ENCODE measurements around the gene ZBTB7C.

The ZBTB7C gene

DNA sequence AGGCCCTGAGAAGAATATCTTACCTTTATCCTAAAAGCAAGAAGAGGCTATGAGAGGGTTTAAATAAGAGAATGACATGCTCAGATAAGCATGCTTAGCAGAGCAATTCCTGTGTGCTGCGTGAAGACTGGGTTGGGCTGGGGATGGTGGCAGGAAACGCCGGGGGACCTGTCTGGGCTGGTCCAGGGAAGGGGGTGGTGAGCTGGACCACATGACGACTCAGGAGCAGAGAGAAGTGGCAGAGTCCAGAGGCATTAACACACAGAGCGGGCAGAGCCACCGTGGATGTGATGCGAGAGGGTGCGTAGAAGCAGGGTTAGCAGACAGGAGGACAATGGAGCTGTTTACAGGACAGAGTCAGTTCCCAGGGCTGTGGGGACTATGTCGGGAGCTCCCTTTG, 84.5 kb downstream of the ZBTB7C start:
- no peak for DNase-seq (ENCODE audit: low read depth)

DNA sequence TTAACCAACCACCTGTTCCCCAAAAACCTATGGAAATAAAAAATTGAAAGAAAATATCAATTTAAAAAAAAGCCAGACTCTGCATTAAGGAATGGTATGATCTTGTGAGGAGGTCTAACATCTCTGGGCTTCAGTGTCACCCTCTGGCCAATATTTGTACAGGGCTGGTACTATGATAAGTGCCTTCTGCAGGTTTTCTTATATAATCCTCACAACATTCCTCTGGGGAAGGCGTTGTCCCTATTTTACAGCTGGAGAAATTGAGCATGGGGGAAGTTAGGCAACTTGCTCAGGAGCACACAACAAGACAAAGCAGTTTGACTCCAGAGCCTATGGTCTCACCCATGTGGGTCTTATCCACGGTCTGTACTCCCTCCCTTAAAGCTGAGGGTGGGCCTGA, 86.0 kb downstream of the ZBTB7C start:
- DNase-seq (ENCODE audit: low read depth) = no peak

DNA sequence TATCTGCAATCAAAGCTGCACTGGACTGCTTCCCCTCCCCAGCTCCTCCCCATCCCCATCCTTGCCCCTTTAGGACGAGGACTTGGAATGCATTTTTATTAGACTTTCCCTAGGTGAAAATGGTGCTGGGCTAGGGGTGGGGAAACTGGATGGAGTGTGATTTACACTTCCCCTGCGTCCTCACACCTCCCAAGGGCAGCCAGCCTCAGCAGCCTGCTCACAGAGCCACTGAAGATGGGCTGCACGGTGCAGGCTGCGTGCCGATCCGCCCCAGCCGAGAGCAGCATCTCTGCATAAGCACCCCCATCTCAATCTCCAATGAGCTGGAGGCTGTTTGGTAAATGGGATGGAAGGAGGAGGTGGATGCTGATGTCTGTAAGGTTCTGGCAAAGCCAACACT, 87.6 kb downstream of the ZBTB7C start:
- no peak for DNase-seq (ENCODE audit: low read depth)

DNA sequence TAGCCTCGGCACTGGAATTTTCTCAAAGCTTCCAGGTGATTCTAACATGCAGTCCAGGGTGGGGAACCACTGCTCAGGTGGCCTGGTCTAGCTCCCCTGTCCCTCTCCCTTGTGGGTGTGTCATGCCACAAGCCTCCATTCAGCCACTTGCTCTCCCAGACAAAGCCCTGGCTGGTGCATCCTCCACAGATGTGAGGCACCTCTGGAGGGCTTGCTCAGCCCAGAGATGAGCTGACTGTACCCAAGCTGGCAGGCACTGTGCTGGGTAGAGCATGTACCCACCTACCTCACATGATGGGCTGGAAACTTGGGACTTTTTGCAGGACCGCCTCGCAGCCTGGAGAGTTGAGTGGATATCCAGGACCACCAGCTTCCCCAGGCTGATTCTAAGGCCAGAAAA, 88.1 kb downstream of the ZBTB7C start:
- DNase-seq (ENCODE audit: low read depth) = no peak

DNA sequence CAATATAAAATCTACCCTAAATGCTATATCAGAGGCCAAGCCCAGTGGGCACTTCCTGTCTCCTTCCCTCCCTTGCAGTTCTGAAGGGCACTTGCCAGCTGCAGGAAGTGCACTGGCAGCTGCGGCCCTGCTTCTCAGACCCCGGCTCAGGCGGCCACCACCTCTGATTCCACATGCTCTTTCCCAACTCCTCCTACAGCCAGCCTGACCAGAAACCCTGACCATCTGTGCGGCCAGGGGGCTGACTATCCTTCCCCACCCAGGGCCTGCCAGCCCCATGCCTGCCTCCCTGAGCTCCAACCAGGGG, 88.6 kb downstream of the ZBTB7C start:
- DNase-seq (ENCODE audit: low read depth) = no peak

DNA sequence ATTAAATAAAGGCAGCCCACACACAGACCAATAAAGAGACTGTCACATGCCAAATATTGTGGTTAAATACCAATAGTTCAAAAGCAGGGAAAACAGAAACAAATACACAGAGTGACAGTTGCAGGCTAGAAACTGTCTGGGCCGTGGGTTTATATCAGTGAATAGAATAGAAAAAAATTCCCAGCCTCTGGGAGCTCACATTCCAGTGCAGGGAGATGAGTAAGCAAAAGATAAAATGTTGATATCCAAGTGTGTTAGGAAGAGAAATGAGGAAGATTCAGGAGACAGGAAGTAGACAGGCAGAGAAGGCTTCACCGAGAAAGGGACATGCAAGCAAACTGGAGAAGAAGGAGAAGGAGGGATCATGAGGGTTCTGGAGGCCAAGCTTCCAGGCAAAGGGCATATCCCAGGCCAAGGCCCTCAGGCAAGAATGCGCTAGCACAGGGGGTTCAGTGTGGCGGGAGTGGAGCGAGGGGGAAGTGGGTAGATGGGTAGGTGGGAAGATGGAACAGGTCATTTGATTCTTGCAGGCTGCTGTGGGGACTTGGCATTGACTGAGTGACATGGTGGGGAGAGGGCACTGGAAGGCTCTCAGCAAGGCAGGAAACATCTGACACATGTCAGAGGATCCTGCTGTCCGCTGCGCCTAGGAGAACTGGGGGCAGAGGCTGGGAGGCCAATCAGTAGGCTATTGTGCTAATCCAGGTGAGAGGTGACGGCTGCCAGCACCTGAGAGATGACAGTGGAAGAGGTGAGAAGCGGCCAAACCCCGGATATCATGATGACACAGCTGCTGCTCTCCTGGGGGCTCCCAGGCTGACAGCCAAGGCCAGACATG, 89.2 kb downstream of the ZBTB7C start:
- DNase-seq (ENCODE audit: low read depth) = peak; percentile 28

DNA sequence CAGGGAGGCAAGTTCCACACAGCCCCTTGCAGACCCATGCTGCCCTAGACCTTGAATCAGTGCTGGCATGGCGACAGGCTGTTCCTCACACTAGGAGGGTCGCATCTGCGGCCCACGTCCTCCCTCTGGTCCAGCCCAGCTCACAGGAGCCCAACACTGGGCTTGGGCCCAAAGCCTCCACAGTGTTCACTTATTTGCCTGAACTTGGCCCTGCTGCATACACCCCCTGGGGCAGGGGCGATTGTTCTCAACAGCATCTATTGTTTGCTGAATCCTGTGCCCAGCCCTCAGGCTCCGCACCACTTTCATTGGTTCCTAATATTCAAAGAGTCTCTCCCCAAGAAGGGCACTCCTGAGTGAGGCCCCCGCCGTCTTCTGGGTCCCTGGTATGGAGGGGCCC, 90.7 kb downstream of the ZBTB7C start:
- DNase-seq (ENCODE audit: low read depth) = no peak

DNA sequence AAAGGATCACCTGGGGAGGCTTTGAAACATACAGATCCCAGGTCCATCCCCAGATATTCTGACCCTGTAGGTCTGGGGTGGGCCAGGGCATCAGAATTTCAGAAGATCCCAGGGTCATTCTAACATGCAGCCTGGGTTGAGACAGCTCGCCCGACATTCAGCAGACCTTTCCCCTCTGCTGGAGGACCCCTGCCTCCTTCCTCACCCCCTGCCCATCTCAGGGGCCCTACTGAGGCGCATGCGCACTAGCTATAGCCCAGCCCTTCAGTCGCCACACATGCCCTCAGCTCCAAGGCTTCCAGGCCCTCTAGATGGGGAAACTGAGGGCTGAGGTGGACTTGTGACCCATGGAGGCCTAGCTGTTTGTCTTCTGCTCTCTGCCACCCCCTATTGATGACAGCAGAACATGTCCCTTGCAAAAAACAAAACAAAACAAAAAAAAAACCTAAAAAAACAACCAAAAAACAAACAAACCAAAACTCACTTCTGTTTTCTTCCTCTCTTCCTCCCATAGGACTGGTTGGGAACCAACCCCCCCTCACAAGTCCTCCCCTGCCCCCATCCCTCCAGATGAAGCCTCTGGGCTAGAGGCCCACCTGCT, 91.3 kb downstream of the ZBTB7C start:
- DNase-seq (ENCODE audit: low read depth) = no peak

DNA sequence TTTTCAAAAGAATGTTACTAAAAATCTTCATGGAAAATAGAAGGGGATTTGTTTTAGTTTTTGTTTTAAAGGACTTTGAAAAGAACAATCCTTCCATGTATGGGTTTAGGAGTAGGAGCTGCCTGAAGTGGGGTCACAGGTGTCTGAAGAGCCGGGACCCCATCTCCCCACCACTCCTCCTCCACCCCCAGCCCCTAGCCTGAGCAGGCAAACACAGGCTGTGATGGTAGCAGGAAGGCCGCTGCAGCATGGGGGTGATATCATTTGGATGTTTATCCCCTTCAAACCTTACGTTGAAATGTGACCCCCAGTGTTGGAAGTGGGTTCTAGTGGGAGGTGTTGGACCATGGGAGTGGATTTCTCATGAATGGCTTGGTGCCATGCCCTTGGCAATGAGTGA, 93.0 kb downstream of the ZBTB7C start:
- no peak for DNase-seq (ENCODE audit: low read depth)

DNA sequence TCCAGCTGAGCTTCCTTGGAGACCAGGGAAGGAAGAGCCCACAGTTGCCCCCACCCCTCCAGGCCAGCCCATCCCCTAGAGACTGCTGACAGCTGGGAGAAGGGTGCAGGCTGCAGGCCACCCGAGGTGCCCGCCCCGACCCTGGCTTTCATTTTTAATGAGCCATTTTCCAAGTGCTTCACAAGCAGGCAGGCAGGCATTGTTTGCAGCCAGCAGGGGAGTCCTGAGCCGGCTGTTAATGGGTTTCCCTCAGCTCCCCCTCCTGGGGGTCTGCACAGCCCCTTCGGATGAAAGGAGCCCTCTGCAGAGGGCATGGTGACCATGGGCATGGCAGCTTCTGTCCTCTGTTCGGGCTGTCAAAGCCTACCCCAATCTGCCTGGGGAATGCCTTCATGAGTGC, 94.5 kb downstream of the ZBTB7C start:
- DNase-seq (ENCODE audit: low read depth) = no peak

DNA sequence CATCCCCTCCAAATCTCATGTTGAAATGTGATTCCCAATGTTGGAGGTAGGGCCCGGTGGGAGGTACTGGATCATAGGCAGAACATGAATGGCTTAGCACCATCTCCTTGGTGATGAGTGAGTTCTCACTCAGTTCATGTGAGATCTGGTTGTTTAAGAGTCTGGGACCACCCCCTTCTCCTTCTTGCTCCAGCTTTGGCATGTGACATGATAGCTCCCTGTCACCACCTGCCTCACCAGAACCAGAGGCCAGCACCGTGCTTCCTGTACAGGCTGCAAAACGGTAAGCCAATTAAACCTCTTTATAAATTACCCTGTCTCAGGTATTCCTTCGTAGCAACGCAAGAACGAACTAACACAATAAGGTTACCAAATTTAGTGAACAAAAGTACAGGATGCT, 95.4 kb downstream of the ZBTB7C start:
- DNase-seq (ENCODE audit: low read depth) = no peak

DNA sequence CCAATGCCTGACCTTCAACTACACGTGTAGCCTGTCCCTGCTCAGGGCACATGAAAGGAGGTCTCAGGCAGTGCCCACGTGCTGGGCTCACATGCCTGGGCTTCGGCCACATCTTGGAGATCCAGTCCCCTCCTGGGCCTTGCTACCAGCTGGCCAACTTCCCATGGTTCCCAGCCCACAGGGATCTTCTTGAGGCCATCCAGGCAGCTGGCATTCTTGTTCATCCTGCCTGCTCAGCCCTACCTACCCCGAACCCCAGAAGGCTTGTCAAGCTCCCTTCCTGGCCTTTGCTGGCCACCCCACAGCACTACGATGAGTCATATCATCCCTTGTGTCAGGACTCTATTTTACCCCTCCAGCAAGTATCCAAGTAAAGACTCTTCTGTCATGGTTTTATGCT, 97.1 kb downstream of the ZBTB7C start:
- DNase-seq (ENCODE audit: low read depth) = no peak

DNA sequence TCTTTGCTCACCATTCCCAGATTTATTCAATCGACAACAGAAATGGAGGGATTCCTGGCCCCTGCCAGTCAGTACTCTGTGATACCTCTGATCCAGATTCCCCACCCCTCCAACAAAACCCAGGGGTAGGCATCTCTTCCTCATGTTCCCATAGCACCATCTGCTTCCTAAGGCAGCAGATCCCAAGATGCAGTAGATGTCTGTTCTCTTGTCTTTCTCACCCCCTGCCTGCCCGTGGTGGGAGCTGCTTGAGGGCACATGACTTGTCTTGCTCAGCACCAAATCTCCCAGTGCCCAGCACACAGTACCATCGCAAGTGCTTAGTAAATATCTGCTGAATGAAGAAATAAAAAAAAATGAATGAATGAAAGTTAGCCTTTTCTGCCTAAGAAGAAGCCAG, 98.2 kb downstream of the ZBTB7C start:
- DNase-seq (ENCODE audit: low read depth) = no peak

DNA sequence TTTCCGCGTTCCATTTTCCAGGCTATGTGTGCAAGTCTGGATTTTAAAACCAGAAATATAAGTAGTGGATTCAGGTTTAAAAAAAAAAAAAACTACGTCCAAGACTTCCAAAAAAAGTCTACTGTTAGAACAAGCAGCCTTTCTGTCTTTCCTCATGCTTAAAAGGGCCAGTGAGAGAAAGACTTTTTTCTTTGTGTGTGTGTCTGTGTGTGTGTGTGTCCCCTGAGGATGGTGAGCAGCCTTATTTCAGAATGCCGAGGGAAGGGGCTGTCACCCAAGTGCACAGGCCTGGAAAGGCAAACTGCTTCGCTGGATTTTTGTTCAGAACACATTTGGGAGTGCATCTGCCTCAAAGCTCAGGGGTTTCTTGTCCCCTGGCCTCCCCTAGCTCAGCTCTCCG, 98.8 kb downstream of the ZBTB7C start:
- DNase-seq (ENCODE audit: low read depth) = no peak

DNA sequence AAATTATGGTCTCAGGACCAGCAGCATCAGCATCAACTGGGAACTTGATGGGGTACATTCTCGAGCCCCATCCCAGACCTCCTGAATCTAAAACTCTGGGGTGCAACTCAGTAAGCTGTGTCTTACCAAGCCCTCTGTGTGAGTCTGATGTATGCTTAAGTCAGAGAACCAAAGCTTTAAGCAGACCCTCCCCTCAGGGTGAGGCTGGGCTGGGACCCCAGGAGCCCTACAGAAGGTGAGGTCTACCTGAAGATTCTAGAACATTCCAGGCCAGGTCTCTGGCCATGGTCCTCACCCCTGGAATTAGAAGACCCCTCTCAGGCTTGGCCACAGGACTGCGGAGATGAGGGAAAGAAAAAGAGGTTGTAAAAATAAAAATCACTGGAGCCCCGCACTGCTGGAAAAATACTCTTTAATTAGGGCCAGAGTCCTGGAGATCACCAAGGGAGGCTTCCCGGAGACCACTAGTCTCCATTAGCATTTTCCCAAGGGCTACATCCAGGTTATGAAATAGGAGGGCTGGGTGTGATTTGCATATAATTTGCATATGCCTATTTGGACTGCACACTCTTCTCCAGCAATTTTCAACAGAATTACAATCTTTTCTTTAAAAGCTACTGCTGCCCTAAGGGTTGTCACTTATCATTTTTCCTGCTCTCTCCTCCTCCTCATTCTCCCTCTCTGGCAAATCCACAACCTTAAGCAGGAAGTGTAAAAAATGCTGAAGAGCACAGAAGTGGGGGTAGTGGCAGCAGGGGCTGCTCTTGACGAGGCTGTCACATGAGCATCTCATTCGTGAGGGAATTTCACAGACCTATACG, 100.2 kb downstream of the ZBTB7C start:
- DNase-seq (ENCODE audit: low read depth) = no peak

DNA sequence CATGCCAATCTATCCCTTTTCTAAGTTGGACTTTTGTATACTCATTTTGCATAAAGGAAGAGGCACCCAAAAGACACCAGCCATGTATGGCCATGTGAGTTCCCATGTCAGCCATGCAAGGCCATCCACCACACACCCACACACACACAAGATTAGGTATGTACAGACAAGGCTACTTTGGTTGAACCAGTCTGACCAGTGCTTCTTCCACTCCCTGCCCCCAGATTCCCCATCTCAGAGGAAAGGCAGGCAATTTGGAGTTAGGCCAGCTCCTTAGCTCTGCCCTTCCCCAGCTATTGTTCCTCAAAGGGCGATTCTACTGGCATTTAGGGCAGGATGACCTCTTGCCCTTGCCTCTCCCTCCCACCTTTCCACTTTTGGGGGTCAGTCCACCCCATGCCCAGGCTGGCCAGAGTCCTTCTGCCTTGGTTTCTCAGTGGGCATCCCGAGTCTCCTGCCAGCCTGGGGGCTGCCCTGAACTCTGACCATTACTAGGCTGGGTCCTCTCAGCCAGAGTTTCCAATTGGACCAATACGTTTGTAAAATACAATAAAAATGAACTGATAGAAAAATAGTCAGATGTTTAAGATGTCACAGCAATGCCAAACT, 101.1 kb downstream of the ZBTB7C start:
- no peak for DNase-seq (ENCODE audit: low read depth)

DNA sequence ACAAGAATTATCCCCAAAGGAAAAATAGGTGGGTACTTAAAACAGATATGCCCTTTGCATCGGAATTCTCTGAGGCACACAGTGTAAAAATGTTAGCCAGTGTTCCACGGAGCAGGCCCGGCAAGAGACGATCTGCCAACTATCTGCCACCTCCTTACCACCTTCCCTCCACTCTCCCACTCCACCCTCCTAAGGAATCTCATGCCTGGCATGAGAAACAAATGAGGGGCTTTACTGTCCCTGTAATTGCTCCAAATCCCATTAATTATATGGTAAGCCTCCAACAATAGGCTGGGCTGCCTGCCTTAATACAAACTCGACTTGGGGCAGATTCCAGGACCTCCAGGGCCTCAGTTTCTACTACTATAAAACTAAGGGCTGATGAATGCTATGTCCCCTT, 102.3 kb downstream of the ZBTB7C start:
- DNase-seq (ENCODE audit: low read depth) = no peak

DNA sequence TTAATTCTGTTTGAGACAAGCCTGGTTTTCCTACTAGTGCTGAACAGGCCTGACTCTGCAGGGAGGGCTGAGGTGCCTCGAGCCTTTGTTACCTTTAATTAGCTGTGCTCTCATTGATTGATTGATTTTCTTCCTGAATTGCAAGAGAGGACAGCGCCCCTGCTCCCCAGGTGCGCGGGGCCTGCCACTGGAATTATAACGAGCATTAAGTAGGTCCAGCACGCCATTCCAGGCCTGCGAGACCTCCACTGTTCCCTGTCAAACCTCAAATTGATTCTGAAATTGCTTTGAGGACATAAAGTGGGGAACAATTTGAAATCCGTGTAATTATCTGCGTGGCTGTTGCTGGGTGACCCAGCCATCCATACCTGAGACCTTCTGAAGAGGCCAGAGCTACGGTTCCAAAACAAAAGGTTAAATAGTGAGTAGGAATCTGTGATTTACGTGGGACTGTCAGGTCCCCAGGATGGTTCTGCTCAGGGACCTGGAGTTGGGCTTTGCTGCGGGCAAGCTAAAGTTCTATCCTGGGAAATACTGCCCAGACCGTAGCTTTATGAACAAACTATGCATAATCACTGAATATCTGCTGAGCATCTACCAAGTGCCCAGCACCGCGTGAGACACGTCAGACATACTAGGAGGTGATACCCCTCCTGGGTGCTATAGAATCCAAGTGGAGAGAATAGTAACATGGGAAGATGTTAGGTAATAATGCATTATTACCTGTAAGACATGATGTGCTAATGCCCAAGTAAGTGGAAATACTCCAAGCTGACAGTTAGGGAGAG, 104.1 kb downstream of the ZBTB7C start:
- no peak for DNase-seq (ENCODE audit: low read depth)

DNA sequence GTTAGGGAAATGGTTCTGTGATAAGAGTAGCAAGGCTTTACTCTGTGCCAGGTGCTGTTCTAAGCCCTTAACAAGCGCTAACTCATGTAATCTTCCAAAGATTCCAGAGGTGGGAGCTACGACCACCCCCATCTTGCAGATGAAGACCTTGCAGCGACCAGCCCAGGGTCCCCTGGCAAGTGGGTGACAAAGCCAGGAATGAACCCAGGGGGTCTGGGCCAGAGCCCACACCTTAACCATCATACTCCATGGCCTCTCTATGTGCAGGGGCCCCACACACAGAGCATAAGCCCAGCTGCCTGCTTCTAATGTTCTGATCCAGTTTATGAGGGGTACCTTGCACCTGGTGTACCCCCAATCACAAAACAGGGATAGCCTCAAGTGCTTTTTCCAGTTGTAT, 105.3 kb downstream of the ZBTB7C start:
- no peak for DNase-seq (ENCODE audit: low read depth)

DNA sequence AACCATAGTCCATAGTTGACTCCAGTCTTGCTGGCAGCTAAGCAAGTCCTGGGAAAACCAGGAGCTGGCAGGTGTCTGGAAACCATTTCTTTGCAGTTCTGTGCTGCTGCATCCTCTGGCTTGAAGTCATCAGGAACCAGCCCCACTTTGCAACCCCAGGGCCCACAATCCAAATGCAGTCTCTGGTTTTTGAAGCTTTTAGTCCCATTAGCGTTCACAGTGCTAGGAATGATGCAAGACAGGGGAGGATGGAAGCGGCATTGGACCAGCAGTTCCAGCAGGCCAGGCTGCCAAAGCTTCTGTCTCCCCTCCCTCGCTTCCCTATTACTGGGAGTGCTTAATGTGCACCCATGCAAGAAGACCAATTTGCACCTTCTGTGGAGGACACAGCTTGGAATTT, 106.4 kb downstream of the ZBTB7C start:
- no peak for DNase-seq (ENCODE audit: low read depth)

DNA sequence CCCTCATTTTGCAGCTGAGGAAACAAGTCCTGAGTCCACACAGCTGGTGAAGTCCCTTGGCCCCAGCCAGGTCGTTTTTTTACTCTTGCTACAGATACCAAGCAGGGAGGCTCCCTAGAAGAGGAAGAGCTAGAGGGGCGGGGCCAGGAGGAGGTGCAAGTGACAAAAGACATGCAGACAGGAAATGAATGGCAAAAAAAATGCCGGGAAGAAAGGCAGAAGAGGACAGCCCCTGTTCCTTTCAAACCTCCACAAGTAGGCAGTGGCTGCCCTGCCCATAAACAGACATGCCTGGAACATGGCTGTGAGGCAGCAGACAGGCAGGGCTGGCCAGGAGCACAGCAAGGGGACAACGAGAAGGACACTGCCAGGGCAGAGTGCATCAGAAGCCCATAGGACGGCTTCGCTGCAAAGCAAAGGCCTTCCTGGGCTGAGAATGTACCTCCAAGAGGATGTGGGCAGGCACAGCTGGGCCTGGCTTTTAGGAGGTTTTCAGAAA, 108.7 kb downstream of the ZBTB7C start:
- no peak for DNase-seq (ENCODE audit: low read depth)

DNA sequence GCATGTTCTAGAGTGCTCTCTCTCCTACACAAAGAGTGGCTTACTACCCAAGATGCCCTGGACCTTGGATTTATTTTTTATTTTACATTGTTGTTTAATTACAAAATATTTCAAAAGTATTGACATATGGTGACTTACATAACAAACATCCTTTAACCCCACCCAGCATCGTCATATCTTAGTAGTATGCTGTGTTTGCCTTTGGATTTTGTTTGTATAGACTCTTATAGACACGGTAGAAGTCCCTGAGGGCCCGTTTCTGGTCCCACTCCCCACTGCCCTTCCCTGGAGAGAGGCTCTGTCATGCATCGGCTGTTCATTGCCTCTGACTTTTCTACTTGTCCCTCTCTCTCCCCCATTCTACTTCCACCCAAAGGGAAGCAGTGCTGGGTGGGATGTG, 112.0 kb downstream of the ZBTB7C start:
- DNase-seq (ENCODE audit: low read depth) = no peak
